Epidermal melanocyte (primary cell): ENCODE data around the gene PARP1.
"Not testable (repeated sequence)": the region's sequence is repeated elsewhere in the genome, so short reads cannot be mapped to it uniquely, and the experiment has no call there.

ENCODE experiments used
- DNase-seq: peaks from one replicate; pipeline ENCODE4 v3.0.0; 2011; ENCODE audit warnings: low spot score; ENCODE audit not compliant: insufficient read length

PARP1 gene

GRCh38 chr1:226429858-226430715 is 22.2 kb upstream of the PARP1 start:
- DNase-seq, result no peak

DNA sequence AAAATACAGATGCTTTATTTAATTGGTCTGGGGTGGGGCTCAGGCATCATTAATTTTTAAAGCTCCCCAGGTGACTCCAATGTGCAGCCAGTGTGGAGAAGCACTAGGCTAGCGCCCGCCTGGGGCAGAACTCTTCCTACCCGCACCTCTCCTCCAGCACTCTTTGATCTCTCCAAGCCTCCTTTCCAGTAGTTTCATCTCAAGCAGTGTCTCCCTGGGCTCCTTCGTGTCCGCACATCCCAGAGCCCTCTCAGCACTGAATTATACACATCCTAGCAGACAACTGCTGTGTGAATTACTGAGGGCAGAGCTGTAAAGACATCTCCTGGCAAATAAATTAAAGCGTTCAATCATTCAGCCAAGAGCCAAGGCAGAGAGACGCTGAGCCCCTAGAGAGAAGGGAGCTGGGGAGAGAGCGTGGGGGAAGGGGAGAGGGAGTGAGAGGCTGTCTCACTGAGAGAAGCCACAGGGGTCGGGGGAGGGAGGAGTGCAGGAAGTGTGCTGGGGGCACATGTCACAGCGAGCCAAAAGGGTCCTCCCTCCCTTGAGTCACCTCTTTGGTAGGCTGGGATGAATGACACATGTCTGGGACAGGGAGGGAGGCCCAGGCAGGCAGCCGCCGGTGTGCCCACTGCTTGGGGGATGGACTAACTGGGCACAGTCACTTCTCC is 21.0 kb upstream of the PARP1 start:
- no peak for DNase-seq

- DNase-seq, result no peak
Measured at GRCh38 chr1:226428348-226428747, 20.5 kb upstream of the PARP1 start.

DNA sequence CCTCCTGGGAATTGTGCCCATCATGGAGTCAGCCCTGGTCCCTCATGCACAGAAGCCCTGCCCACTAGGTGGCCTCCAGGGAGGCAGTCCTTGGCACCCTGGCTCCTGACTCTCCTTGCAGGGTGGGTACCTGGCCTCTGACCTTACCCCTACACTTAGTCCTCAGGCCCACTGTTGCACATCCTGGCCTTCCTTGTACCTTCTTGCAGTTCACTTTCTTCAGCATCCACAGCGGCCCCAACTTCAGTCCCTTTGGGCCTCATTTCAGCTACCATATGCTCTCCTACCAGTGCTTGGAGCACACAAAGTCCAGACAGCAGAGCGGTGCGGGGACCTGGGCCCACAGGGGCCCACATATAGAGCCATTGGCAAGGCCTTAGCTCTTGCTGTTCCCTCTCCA is 19.2 kb upstream of the PARP1 start:
- no peak for DNase-seq

DNA sequence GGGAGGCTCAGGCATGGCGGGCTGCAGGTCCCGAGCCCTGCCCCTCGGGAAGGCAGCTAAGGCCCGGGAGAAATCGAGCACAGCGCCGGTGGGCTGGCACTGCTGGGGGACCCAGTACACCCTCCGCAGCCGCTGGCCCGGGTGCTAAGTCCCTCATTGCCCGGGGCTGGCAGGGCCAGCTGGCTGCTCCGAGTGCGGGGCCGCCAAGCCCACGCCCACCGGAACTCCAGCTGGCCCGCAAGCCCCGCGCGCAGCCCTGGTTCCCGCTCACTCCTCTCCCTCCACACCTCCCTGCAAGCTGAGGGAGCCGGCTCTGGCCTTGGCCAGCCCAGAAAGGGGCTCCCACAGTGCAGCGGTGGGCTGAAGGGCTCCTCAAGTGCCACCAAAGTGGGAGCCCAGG is 18.5 kb upstream of the PARP1 start:
- DNase-seq, result not testable (repeated sequence)

GRCh38 chr1:226425431-226426031 is 17.6 kb upstream of the PARP1 start:
- no peak for DNase-seq

DNA sequence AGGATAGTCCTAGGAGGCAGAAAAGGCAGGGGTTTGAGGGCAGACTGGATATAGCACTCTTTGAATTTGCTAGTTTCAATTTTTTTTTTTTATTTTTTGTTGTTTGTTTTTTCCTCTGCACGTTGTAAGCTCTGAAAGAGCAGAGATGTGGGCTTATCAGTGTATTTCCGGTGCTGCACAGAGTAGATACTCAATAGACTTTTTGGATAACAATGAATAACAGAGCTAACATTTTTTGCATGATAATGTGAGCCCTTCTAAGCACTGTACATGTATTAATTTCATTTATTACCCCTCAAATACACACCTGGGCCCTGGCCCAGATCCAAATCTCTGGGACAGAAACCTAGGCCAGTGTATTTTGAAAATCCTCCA is 17.1 kb upstream of the PARP1 start:
- no peak for DNase-seq

- DNase-seq, result peak; percentile 69
Measured at GRCh38 chr1:226424221-226425003, 16.5 kb upstream of the PARP1 start.

DNA sequence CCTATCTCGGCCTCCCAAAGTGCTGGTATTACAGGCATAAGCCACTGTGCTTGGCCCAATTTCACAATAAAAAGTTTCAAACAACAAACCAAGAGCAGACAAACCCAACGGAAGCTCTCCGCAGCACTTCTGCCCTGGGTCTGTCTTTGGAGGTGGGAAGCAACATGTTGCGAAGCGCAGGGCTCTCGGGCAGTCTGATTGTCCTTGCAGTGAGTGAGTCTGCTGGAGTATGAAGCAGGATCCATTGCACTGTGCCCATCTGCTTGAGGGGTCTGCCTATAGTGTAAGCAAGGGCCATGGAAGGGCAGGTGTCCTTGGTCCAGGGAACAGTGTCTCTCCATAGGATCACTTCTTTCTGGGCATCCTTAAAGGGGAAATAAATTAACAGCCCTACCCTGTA is 14.6 kb upstream of the PARP1 start:
- no peak for DNase-seq

DNA sequence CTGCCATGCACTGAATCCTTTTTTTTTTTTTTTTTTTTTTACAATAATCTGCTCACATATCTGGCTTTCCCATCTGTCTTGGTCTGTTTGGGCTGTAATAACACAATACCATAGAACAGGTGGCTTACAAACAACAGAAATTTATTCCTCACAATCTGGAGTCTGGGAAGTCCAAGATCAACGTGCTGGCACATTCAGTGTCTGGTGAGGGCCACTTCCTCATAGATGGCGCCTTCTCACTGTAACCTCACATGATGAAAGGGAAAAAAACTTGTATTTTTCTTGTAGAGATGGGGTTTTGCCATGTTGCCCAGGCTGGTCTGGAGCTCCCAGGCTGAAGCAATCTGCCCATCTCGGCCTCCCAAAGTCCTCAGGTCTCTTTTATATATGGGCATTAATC is 13.0 kb upstream of the PARP1 start:
- DNase-seq, result no peak

DNA sequence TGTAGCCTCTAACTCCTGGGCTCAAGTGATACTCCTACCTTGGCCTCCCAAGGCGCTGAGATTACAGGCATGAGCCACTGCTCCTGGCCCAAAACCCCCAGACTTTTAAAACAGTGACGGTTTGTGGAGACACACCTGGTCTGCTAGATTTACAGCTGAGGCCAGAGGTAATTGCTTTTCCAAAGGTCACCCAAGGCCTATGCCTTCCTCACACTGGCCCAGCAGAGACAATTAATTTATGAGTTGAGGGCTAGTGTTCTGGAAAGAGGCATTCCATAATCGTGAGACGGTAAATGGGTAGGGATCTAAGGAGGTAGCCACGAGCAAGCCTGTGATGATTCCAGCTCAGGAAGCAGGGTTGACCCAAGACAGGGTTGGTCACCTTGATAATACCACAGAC is 12.4 kb upstream of the PARP1 start:
- DNase-seq, result no peak

DNA sequence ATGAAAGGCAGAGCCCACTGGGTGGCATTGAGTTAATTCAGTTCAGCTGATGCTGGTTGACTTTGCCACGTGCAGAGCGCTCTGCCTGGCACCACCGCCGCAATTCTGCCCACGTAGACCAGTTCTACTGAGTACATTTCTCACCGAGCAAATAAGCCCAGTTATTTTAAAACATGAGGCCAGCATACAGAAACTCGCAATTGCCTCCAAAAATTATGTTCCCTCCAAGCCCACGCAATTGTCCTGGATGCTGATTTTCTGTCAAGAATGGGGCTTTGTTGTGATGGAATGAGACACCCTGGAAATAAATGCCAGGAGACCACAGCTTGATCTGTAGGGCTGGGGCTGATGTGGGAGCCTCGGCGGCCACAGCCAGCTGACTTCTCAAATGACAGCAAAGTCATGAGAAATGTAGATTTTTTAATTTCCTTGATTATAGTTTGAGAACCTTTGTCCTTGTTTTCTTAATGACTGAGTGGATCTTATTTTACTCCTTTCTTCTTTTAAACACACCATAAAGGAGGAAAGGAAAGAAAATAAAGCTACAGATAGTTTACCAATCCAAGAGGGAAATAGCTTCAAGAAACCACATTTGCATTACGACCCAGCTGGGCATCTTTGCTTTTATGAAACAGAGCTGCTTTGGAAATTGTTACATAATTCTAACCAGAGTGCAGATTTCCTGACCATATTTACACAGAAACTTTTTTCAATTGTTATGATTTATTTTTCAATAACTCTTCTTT is 11.6 kb upstream of the PARP1 start:
- no peak for DNase-seq

DNA sequence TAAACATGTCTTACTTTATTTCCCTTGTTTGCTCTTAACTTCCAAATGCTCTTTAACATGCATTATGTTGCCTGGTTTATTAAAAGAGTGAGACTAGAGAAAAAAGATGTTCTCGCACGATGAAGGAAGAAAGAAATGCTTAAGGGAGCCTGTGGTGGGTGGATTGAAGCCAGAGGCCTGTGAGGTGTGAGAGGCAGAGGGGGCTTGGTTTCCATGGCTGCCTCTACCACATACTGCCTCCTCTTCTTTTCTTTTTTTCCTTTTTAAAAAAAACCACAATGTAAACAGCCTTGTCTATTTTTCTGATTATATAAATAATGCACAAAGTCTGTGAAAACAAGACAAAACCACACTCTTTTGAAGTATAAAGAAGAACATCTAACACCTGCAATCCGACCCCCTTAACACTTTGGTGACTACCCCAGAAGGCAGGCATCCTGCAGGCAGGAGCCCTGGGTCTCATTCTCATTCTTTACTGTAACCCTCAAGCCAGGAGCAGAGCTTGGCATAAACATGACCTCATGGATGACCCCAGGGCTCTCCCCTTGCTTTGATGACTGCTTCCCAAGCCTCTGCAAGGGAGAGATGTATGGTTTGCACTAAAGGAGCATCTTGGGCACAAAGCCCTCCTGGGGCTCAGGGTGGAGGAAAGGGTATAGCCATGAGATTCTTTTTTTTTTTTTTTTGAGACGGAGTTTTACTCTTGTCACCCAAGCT is 10.1 kb upstream of the PARP1 start:
- DNase-seq, result no peak

- no peak for DNase-seq
Measured at GRCh38 chr1:226417350-226417749, 9.5 kb upstream of the PARP1 start.

- DNase-seq, result no peak
Measured at GRCh38 chr1:226414098-226414698, 6.3 kb upstream of the PARP1 start.

- no peak for DNase-seq
Measured at GRCh38 chr1:226411619-226412018, 3.7 kb upstream of the PARP1 start.

- DNase-seq, result no peak
Measured at GRCh38 chr1:226410958-226411357, 3.1 kb upstream of the PARP1 start.

DNA sequence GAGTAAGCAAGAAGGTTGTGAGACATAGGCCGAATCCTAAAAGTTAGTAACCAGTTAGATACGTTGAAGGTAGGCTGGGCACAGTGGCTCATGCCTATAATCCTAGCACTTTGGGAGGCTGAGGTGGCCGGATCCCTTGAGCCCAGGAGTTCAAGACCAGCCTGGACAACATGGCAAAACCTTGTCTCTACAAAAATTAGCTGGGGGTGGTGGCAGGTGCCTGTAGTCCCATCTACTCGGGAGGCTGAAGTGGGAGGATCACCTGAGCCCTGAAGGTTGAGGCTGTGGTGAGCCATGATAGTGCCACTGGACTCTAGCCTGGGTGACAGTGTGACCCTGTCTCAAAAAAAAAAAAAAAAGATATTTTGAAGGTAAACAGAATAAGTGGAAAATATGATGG is 1.5 kb upstream of the PARP1 start:
- DNase-seq, result no peak

- DNase-seq, result no peak
Measured at GRCh38 chr1:226408285-226409184, 642 bp upstream of the PARP1 start.
